Large intestine (tissue), 3 donors: Measurements from ENCODE around the gene NDC80. TPM values are rescaled to one million over a fixed set of nuclear protein-coding genes. Genes with fewer than 3 reads are reported as not detected.
"Not testable (repeated sequence)": the region's sequence is repeated elsewhere in the genome, so short reads cannot be mapped to it uniquely, and the experiment has no call there.

Experiments
- DNase-seq, 2 donors: peaks; one replicate each; pipeline versions ENCODE4 v3.0.0 to v3.0.0-alpha.2; 2013
- H3K27ac ChIP-seq: one replicate; pipeline ENCODE4 v1.5.1; 2013; ENCODE audit warnings: low read length
- H3K27me3 ChIP-seq: 2 replicates; pipeline ENCODE4 v1.6.1; 2013; ENCODE audit warnings: low read length; ENCODE audit not compliant: control insufficient read depth, insufficient read depth
- H3K36me3 ChIP-seq: 2 replicates; pipeline ENCODE4 v1.6.1; 2013; ENCODE audit warnings: low read length; ENCODE audit not compliant: control insufficient read depth, insufficient read depth
- H3K4me1 ChIP-seq: one replicate; pipeline ENCODE4 v1.6.1; 2013; ENCODE audit warnings: low read length; ENCODE audit not compliant: control insufficient read depth, insufficient read depth
- H3K4me3 ChIP-seq: one replicate; pipeline ENCODE4 v1.5.1; 2013; ENCODE audit warnings: low read length
- H3K9me3 ChIP-seq: one replicate; pipeline ENCODE4 v1.6.1; 2013; ENCODE audit warnings: mild to moderate bottlenecking, low read depth, low read length, moderate library complexity; ENCODE audit not compliant: control insufficient read depth
- WGBS: methylation state at CpG from one replicate; pipeline ENCODE4 v1.1.5; 2013; ENCODE audit warnings: low lambda C conversion rate; ENCODE audit not compliant: insufficient coverage; 5-methylcytosine and 5-hydroxymethylcytosine counted together
- polyA plus RNA-seq: library from polyadenylated mRNA; unstranded; fragments of 120-200 nt; gene quantifications from one replicate; pipeline ENCODE4 v1.2.1, GENCODE V29; 2013

Gene NDC80
- polyA plus RNA-seq, 1 donor: 11.8 TPM

GRCh38 chr18:2653467-2653866 lies 82.1 kb downstream of the NDC80 start:
- Histone ChIP-seq H3K27me3 (no peaks in the 10 kb centered on the region), H3K27ac (no peak overlapping the region), H3K36me3 (no peaks in the 10 kb centered on the region), H3K9me3 (no peaks in the 10 kb centered on the region), H3K4me3 (no peak overlapping the region), H3K4me1 (peaks cover 7% of the 10 kb centered on the region)
- WGBS: no CpG with 5 or more reads among the region's 4 CpGs
- DNase-seq: no peak

- Histone ChIP-seq H3K4me3 (peak overlapping the region; percentile 92), H3K27ac (peak overlapping the region; percentile 97), H3K36me3 (no peaks in the 10 kb centered on the region), H3K4me1 (peaks cover 11% of the 10 kb centered on the region), H3K9me3 (no peaks in the 10 kb centered on the region), H3K27me3 (no peaks in the 10 kb centered on the region)
- DNase-seq: no peak
- WGBS: 54% methylated on average over 5 of the region's 13 CpGs
Observed at GRCh38 chr18:2654169-2654927, 83.0 kb downstream of the NDC80 start.

GRCh38 chr18:2654928-2655177 lies 83.5 kb downstream of the NDC80 start:
- Histone ChIP-seq H3K4me1 (peaks cover 16% of the 10 kb centered on the region), H3K27me3 (no peaks in the 10 kb centered on the region), H3K4me3 (peak overlapping the region; percentile 92), H3K27ac (peak overlapping the region; percentile 97), H3K36me3 (no peaks in the 10 kb centered on the region), H3K9me3 (no peaks in the 10 kb centered on the region)
- WGBS: 0% methylated on average over 1 of the region's 22 CpGs
- peak in 1 of 2 donors; percentile 61 for DNase-seq

- WGBS: no CpG with 5 or more reads among the region's 100 CpGs
- DNase-seq: peak; percentile 78 to 93
- Histone ChIP-seq H3K9me3 (no peaks in the 10 kb centered on the region), H3K4me1 (peaks cover 16% of the 10 kb centered on the region), H3K4me3 (peak within 1 kb of the TSS; percentile 98), H3K36me3 (no peaks in the 10 kb centered on the region), H3K27me3 (no peaks in the 10 kb centered on the region), H3K27ac (peak within 1 kb of the TSS; percentile 97)
Observed at GRCh38 chr18:2655178-2655953, 84.0 kb downstream of the NDC80 start, which contains the start of gene SMCHD1. SMCHD1 (plus strand) TSS chr18:2655726; CDS start chr18:2656076, 350 bp downstream.

GRCh38 chr18:2655954-2656236 lies 84.5 kb downstream of the NDC80 start:
- H3K27me3 ChIP-seq: no peaks in the 10 kb centered on the region
- no CpG with 5 or more reads among the region's 37 CpGs for WGBS
- H3K36me3 ChIP-seq: no peaks in the 10 kb centered on the region
- H3K4me1 ChIP-seq: peaks cover 16% of the 10 kb centered on the region
- peak overlapping the region; percentile 97 for H3K27ac ChIP-seq
- H3K4me3 ChIP-seq: peak overlapping the region; percentile 98
- no peaks in the 10 kb centered on the region for H3K9me3 ChIP-seq
- DNase-seq: peak in 1 of 2 donors; percentile 85

GRCh38 chr18:2656237-2656980 lies 85.1 kb downstream of the NDC80 start:
- Histone ChIP-seq H3K9me3 (no peaks in the 10 kb centered on the region), H3K27me3 (no peaks in the 10 kb centered on the region), H3K4me1 (peaks cover 16% of the 10 kb centered on the region), H3K36me3 (no peaks in the 10 kb centered on the region), H3K4me3 (peak overlapping the region; percentile 98), H3K27ac (peak overlapping the region; percentile 97)
- 0% methylated on average over 1 of the region's 49 CpGs for WGBS
- peak; percentile 47 to 71 for DNase-seq

- DNase-seq: no peak
- Histone ChIP-seq H3K4me3 (peak overlapping the region; percentile 98), H3K4me1 (peaks cover 16% of the 10 kb centered on the region), H3K27ac (peak overlapping the region; percentile 97), H3K27me3 (no peaks in the 10 kb centered on the region), H3K36me3 (no peaks in the 10 kb centered on the region), H3K9me3 (no peaks in the 10 kb centered on the region)
- WGBS: 6% methylated on average over 10 of the region's 12 CpGs
Observed at GRCh38 chr18:2656981-2657512, 85.7 kb downstream of the NDC80 start.

- Histone ChIP-seq H3K27me3 (no peaks in the 10 kb centered on the region), H3K27ac (peak overlapping the region; percentile 97), H3K9me3 (no peaks in the 10 kb centered on the region), H3K4me3 (peak overlapping the region; percentile 98), H3K36me3 (no peaks in the 10 kb centered on the region), H3K4me1 (peaks cover 16% of the 10 kb centered on the region)
- no CpG with 5 or more reads among the region's 12 CpGs for WGBS
- peak; percentile 67 to 83 for DNase-seq
Observed at GRCh38 chr18:2657788-2658458, 86.6 kb downstream of the NDC80 start.

GRCh38 chr18:2660849-2661248 lies 89.5 kb downstream of the NDC80 start:
- H3K36me3 ChIP-seq, H3K27ac ChIP-seq, H3K27me3 ChIP-seq, H3K9me3 ChIP-seq, H3K4me3 ChIP-seq, DNase-seq: not testable (repeated sequence)
- 100% methylated on average over 2 of the region's 3 CpGs for WGBS
- H3K4me1 ChIP-seq: peaks cover 16% of the 10 kb centered on the region

GRCh38 chr18:2662288-2662687 lies 90.9 kb downstream of the NDC80 start:
- peaks cover 16% of the 10 kb centered on the region for H3K4me1 ChIP-seq
- H3K36me3 ChIP-seq, H3K27me3 ChIP-seq, DNase-seq, H3K27ac ChIP-seq, H3K4me3 ChIP-seq, H3K9me3 ChIP-seq: not testable (repeated sequence)
- WGBS: no CpG with 5 or more reads among the region's 7 CpGs
